H1 (cell line): Measurements from ENCODE around the gene TLR5. TPM values are rescaled to one million over a fixed set of nuclear protein-coding genes. Genes with fewer than 3 reads are reported as not detected.

Source experiments
- CTCF ChIA-PET: fragments of 300-600 bp; sonication (Branson Sonifier 250); formaldehyde crosslinking; loops from one replicate; lab custom pipeline; 2021; ENCODE audit not compliant: partially characterized antibody; lab: Charles Lee
- POLR2A ChIA-PET: fragments of 300-600 bp; sonication (Branson Sonifier 250); formaldehyde crosslinking; loops from one replicate; lab custom pipeline; 2021; ENCODE audit warnings: inconsistent platforms; ENCODE audit not compliant: partially characterized antibody; lab: Charles Lee
- DNase-seq, 2 experiments: peaks; one replicate each; pipeline versions ENCODE4 v3.0.0 to v3.0.0-alpha.2; 2010 to 2022; ENCODE audit warnings: low spot score in 2 of 2, low read depth in 1 of 2, mixed read lengths in 1 of 2
- FAIRE-seq: peaks from 2 replicates; lab custom pipeline; 2011; peaks lifted over from hg19 to GRCh38; lab: Jason Lieb, UNC
- H2AFZ ChIP-seq: 2 replicates; pipeline ENCODE4 v1.8.1; 2012; ENCODE audit warnings: low read length, inconsistent platforms
- H2AK5ac ChIP-seq: 2 replicates; pipeline ENCODE4 v1.6.1; 2013; ENCODE audit warnings: low read depth, low read length
- H2BK120ac ChIP-seq: replicated peaks from 2 replicates; pipeline ENCODE3; 2013; ENCODE audit warnings: low read depth, low read length, inconsistent platforms
- H2BK12ac ChIP-seq: 2 replicates; pipeline ENCODE4 v1.6.1; 2013; ENCODE audit warnings: low read depth, low read length
- H2BK15ac ChIP-seq: 2 replicates; pipeline ENCODE4 v1.6.1; 2013; ENCODE audit warnings: low read length
- H2BK20ac ChIP-seq: 2 replicates; pipeline ENCODE4 v1.6.1; 2013; ENCODE audit warnings: low read length
- H2BK5ac ChIP-seq: 2 replicates; pipeline ENCODE4 v1.6.1; 2013; ENCODE audit warnings: low read depth, low read length
- H3K14ac ChIP-seq: 2 replicates; pipeline ENCODE4 v1.6.1; 2013; ENCODE audit warnings: inconsistent platforms; ENCODE audit not compliant: insufficient read length
- H3K18ac ChIP-seq: 2 replicates; pipeline ENCODE4 v1.6.1; 2013; ENCODE audit warnings: low read length; ENCODE audit errors: extremely low read depth
- H3K23ac ChIP-seq: 2 replicates; pipeline ENCODE4 v1.6.1; 2013; ENCODE audit warnings: inconsistent platforms; ENCODE audit not compliant: insufficient read length
- H3K23me2 ChIP-seq: 2 replicates; pipeline ENCODE4 v1.6.1; 2013; ENCODE audit warnings: low read depth, low read length
- H3K27ac ChIP-seq: 2 replicates; pipeline ENCODE4 v1.6.1; 2011; ENCODE audit warnings: low read depth, low read length, inconsistent platforms
- H3K27me3 ChIP-seq, 4 experiments: replicated peaks in 1 of 4; 1 replicate in 1 of 4; 2 replicates in 3 of 4; pipeline versions ENCODE4 v1.6.1 to v1.8.1; 2011 to 2013; ENCODE audit warnings: low read length in 3 of 4, mild to moderate bottlenecking in 3 of 4, inconsistent platforms in 2 of 4, mixed read lengths in 2 of 4, moderate library complexity in 1 of 4; ENCODE audit not compliant: control insufficient read depth in 3 of 4, insufficient read depth in 3 of 4; ENCODE audit errors: extremely low read depth in 1 of 4
- H3K36me3 ChIP-seq, 4 experiments: 2 replicates each; pipeline versions ENCODE4 v1.6.1 to v1.8.1; 2011 to 2013; ENCODE audit warnings: mild to moderate bottlenecking in 4 of 4, low read length in 3 of 4, moderate library complexity in 2 of 4, control low read depth in 1 of 4, inconsistent platforms in 1 of 4; ENCODE audit not compliant: insufficient read depth in 4 of 4, control insufficient read depth in 2 of 4
- H3K4ac ChIP-seq: replicated peaks from 2 replicates; pipeline ENCODE3; 2013; ENCODE audit warnings: low read length, low read depth, mixed read lengths, inconsistent platforms; ENCODE audit not compliant: insufficient read length
- H3K4me1 ChIP-seq, 4 experiments: replicated peaks in 1 of 4; 1 replicate in 1 of 4; 2 replicates in 3 of 4; pipeline versions ENCODE4 v1.6.1 to v1.8.1; 2011 to 2013; ENCODE audit warnings: low read length in 3 of 4, inconsistent platforms in 2 of 4, mixed read lengths in 1 of 4; ENCODE audit not compliant: insufficient read depth in 4 of 4, control insufficient read depth in 3 of 4
- H3K4me2 ChIP-seq, 2 experiments: 2 replicates each; pipeline versions ENCODE4 v1.6.1 to v1.8.1; 2011 to 2013; ENCODE audit warnings: low read depth in 2 of 2, low read length in 2 of 2, control low read depth in 1 of 2, inconsistent platforms in 1 of 2, mild to moderate bottlenecking in 1 of 2; ENCODE audit not compliant: insufficient read depth in 1 of 2
- H3K4me3 ChIP-seq, 4 experiments: fragments of 200-600, 300-600 bp in 1 of 4; sonication (generic), shearing (Covaris generic), sonication (Bioruptor Twin) in 1 of 4; 2 replicates each; pipeline versions ENCODE4 v1.5.1 to v1.8.1; 2011 to 2016; ENCODE audit warnings: low read length in 4 of 4, low read depth in 3 of 4, control low read depth in 2 of 4, inconsistent platforms in 2 of 4, mild to moderate bottlenecking in 2 of 4, mixed read lengths in 1 of 4, moderate library complexity in 1 of 4; ENCODE audit not compliant: insufficient read depth in 2 of 4; ENCODE audit errors: extremely low read depth in 1 of 4
- H3K56ac ChIP-seq: replicated peaks from 2 replicates; pipeline ENCODE3; 2013; ENCODE audit warnings: low read depth, mild to moderate bottlenecking, mixed read lengths, low read length, inconsistent platforms; ENCODE audit not compliant: insufficient read length
- H3K79me1 ChIP-seq: 2 replicates; pipeline ENCODE4 v1.6.1; 2013; ENCODE audit warnings: low read depth, low read length, control low read depth
- H3K79me2 ChIP-seq, 2 experiments: 2 replicates each; pipeline versions ENCODE4 v1.6.1 to v1.8.1; 2012 to 2013; ENCODE audit warnings: low read length in 2 of 2, mild to moderate bottlenecking in 2 of 2, inconsistent platforms in 1 of 2; ENCODE audit not compliant: insufficient read depth in 2 of 2, control insufficient read depth in 1 of 2
- H3K9ac ChIP-seq, 4 experiments: replicated peaks in 1 of 4; 1 replicate in 1 of 4; 2 replicates in 3 of 4; pipeline versions ENCODE4 v1.6.1 to v1.8.1; 2011 to 2013; ENCODE audit warnings: low read depth in 3 of 4, low read length in 3 of 4, control low read depth in 2 of 4, mild to moderate bottlenecking in 2 of 4, moderate library complexity in 2 of 4, inconsistent platforms in 1 of 4; ENCODE audit errors: extremely low read depth in 1 of 4
- H3K9me3 ChIP-seq, 2 experiments: 2 replicates each; pipeline versions ENCODE4 v1.6.1 to v1.8.1; 2012 to 2013; ENCODE audit warnings: mild to moderate bottlenecking in 2 of 2, moderate library complexity in 2 of 2, control low read depth in 1 of 2, inconsistent platforms in 1 of 2, low read depth in 1 of 2, low read length in 1 of 2, mixed read lengths in 1 of 2; ENCODE audit not compliant: insufficient read depth in 2 of 2
- H4K20me1 ChIP-seq, 2 experiments: replicated peaks in 1 of 2; 2 replicates each; pipeline versions ENCODE3 to v1.8.1; 2011 to 2013; ENCODE audit warnings: inconsistent platforms in 2 of 2, low read length in 2 of 2, mild to moderate bottlenecking in 1 of 2; ENCODE audit not compliant: insufficient read depth in 2 of 2, control insufficient read depth in 1 of 2
- H4K5ac ChIP-seq: 2 replicates; pipeline ENCODE4 v1.6.1; 2013; ENCODE audit warnings: low read length, low read depth, mixed read lengths, inconsistent platforms; ENCODE audit not compliant: insufficient read length
- H4K8ac ChIP-seq: 2 replicates; pipeline ENCODE4 v1.8.0; 2013; ENCODE audit warnings: mild to moderate bottlenecking, moderate library complexity, low read length, inconsistent platforms; ENCODE audit not compliant: insufficient read depth; ENCODE audit errors: extremely low read depth
- H4K91ac ChIP-seq: replicated peaks from 2 replicates; pipeline ENCODE3; 2013; ENCODE audit warnings: low read length, mixed read lengths, inconsistent platforms; ENCODE audit not compliant: insufficient read length
- BRCA1 ChIP-seq: IDR thresholded peaks from 2 replicates; pipeline ENCODE4 v1.6.1; 2012; ENCODE audit warnings: low read depth, low read length, improper control_type of control experiment
- KDM5A ChIP-seq: fragments of 200-600 bp; IDR thresholded peaks from 2 replicates; pipeline ENCODE4 v1.7.1; 2012; ENCODE audit warnings: mild to moderate bottlenecking, low read length, inconsistent platforms, mixed read lengths
- SP4 ChIP-seq: IDR thresholded peaks from 2 replicates; pipeline ENCODE4 v1.6.1; 2012; ENCODE audit warnings: low read length, inconsistent platforms
- TEAD4 ChIP-seq: IDR thresholded peaks from 2 replicates; pipeline ENCODE4 v1.6.1; 2012; ENCODE audit warnings: low read depth, low read length, inconsistent platforms, mixed read lengths
- WGBS, 2 experiments: shearing (Covaris generic) in 1 of 2; methylation state at CpG; one replicate each; pipeline versions ENCODE4 v1.1.6 to v1.1.7; 2013 to 2015; ENCODE audit warnings: low lambda C conversion rate in 2 of 2, mixed read lengths in 2 of 2, inconsistent platforms in 1 of 2, low coverage in 1 of 2, missing lambda C conversion rate in 1 of 2; ENCODE audit not compliant: insufficient replicate concordance in 2 of 2, insufficient coverage in 1 of 2, insufficient read length in 1 of 2; ENCODE audit errors: extremely low coverage in 1 of 2, missing lambda C conversion rate in 1 of 2; 5-methylcytosine and 5-hydroxymethylcytosine counted together
- polyA plus RNA-seq, 7 experiments: library from polyadenylated mRNA; depleted of rRNA in 3 of 7; stranded (reverse) in 5 of 7; unstranded in 2 of 7; fragments of >200 nt in 5 of 7; fragments of 200-250 nt in 2 of 7; gene quantifications; 1 replicate in 5 of 7; 2 replicates in 1 of 7; 4 replicates in 1 of 7; pipeline versions ENCODE4 v1.2.1 to v1.2.3, GENCODE V29; 2011 to 2013; ENCODE audit warnings: missing spikeins in 2 of 7, mixed read lengths in 2 of 7
- total RNA-seq: library from RNA; stranded (reverse); fragmentation: NEBNext Ultra II Directional; extraction: Animal tissue kit (Norgen Biotek cat#: 25700); gene quantifications from 2 replicates; pipeline ENCODE4 v1.2.1, GENCODE V29; 2021
- TF ChIP-seq, protein P1 (sequence below): IDR thresholded peaks from 2 replicates; pipeline ENCODE4 v1.6.1; 2011; ENCODE audit warnings: low read depth, mild to moderate bottlenecking, low read length; ENCODE audit not compliant: insufficient read depth

The TLR5 gene
- total and polyA plus RNA-seq, 2 of the 8 experiments (the other 6 are each of a cell fraction or from before 2014, with no cell fraction given): 0.35 to 0.74 TPM

DNA sequence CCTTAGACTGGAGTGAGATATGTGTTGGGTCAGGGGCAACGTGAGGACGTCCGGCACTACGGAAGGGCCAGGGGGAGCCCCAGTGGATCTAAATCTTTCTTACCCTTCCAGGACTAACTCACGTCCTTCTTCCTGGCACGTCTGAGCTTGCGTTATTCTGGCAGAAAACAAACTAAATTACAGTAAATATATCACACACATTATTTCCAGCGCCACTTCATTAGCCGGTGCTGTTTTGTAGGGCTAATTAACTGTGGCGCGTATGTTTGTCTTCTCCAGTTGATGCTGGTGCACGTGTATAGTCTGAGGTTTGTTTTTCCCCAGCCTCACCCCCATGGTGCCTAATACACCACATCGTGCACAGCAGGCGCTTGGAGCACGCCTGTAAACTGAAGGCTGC, 59.2 kb downstream of the TLR5 start:
- POLR2A ChIA-PET: interaction anchor here (1.7 to 3.9 kb wide), 3 partner anchors 53 to 65 kb away, joined by 5 to 21 read pairs (median 6); no protein-coding TSS in a partner anchor
- no peak overlapping the region for H3K14ac ChIP-seq
- no peak overlapping the region for H3K18ac ChIP-seq

More for the DNA sequence above, 59.2 kb downstream of the TLR5 start:
- H3K9ac ChIP-seq: no peak overlapping the region
- H3K23ac ChIP-seq: no peak overlapping the region
- H4K20me1 ChIP-seq: no peaks in the 10 kb centered on the region
- no peak overlapping the region for H3K27ac ChIP-seq
- H2BK5ac ChIP-seq: no peak overlapping the region
- no peak for DNase-seq
- H2BK20ac ChIP-seq: no peak overlapping the region
- no peaks in the 10 kb centered on the region for H3K36me3 ChIP-seq
- no peak overlapping the region for H2AFZ ChIP-seq
- no peak overlapping the region for H4K8ac ChIP-seq
- H3K23me2 ChIP-seq: no peaks in the 10 kb centered on the region
- H3K79me2 ChIP-seq: no peaks in the 10 kb centered on the region
- peaks cover 0 to 4% (median under 1%) of the 10 kb centered on the region in 4 experiments; a peak in 1 of 7 replicates for H3K4me1 ChIP-seq
- TF ChIP-seq TEAD4 (no peak), BRCA1 (no peak), SP4 (no peak), KDM5A (no peak)
- TF ChIP-seq, protein P1, sequence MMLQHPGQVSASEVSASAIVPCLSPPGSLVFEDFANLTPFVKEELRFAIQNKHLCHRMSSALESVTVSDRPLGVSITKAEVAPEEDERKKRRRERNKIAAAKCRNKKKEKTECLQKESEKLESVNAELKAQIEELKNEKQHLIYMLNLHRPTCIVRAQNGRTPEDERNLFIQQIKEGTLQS: no peak
- TF ChIP-seq, all 59 proteins: peak for 0
- Histone ChIP-seq H3K79me1 (no peaks in the 10 kb centered on the region), H3K9me3 (no peaks in the 10 kb centered on the region), H3K4me2 (no peak overlapping the region), H3K27me3 (peaks cover 0 to 5% (median 1%) of the 10 kb centered on the region in 4 experiments; a peak in 3 of 7 replicates), H3K56ac (no peak overlapping the region), H2AK5ac (no peak overlapping the region), H2BK15ac (no peak overlapping the region), H4K91ac (no peak overlapping the region), H3K4me3 (no peak overlapping the region), H3K4ac (no peak overlapping the region), H4K5ac (no peak overlapping the region), H2BK120ac (no peak overlapping the region), H2BK12ac (no peak overlapping the region)
- no peak for FAIRE-seq
- CTCF ChIA-PET: interaction anchor here (1.1 to 18.1 kb wide), 3 partner anchors 40 to 600 kb away, joined by 3 to 163 read pairs (median 31); no protein-coding TSS in a partner anchor
- 93% methylated on average over 15 of the region's 15 CpGs; no CpG with 5 or more reads in 1 of the 2 experiments for WGBS, 2 experiments
